Right ventricle myocardium superior (tissue), 1 donor: ENCODE results near the gene TMEM161A. TPM values are rescaled to one million over a fixed set of nuclear protein-coding genes. Genes with fewer than 3 reads are reported as not detected.
A peak's percentile ranks its signal among the peaks of the same experiment; 100 is the strongest.
"Not testable (repeated sequence)": the region's sequence is repeated elsewhere in the genome, so short reads cannot be mapped to it uniquely, and the experiment has no call there.

ENCODE experiments used
- ATAC-seq: fragments of 200-7000 bp; cut with Tn5 transposase; one replicate; pipeline ENCODE4 v1.9.1; 2020; ENCODE audit warnings: mild to moderate bottlenecking; ENCODE audit not compliant: poor library complexity
- DNase-seq: peaks from one replicate; pipeline ENCODE4 v3.0.0-alpha.2; 2020
- intact Hi-C: fragments of 100-400 bp; cut with DNase I; formaldehyde crosslinking; loops from one replicate; pipeline ENCODE4 v1.11.2; 2022
- total RNA-seq: library from RNA; stranded (reverse); fragmentation: NEBNext Ultra II Directional; extraction: Animal tissue kit (Norgen Biotek cat#: 25700); gene quantifications from one replicate; pipeline ENCODE4 v1.2.1, GENCODE V29; 2021
- donor health status: DM: no; HTN: yes; CAD: no; lungs with severe emphysema.

Gene TMEM161A
- total RNA-seq, 1 donor from 2014 or later: 23.0 TPM

DNA sequence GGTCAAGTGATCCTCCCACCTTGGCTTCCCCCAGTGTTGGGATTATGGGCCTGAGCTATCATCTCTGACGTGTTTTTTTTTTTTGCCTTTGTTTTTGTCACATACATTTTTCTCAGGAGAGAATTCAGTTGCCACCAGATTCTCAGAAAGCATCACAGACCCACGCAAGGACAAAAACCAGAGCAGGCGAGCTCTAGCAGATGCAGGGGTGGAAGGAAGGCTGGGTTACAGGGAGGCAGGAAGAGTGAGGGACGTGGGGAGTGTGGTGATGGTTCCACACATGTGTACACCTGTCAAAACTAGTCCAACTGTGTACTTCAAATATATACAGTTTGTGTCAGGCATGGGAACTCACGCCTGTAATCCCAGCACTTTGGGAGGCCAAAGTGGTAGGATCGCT is 4.3 kb downstream of the TMEM161A start:
- ATAC-seq: no peak
- DNase-seq: no peak
- intact Hi-C loops: no loop called here

DNA sequence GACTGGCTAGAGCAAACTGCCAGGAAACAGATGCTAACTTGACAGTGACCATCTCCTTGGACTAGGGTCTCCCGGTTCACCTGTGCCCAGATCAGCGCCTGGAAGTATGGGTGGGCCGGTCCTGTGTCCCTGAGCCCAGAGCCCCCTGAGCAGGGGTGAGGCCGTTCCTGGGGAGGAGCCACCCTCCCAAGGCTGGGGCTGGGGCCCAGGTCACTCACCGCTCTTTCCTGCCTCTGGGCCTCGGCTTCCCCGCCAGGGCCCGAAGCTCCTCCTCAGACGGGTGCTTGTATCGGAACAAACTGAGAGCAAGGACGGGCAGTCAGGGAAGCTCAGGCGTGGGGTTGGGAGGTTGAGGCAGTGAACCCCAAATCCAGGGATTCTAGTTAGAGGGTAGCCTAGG is 5.4 kb downstream of the TMEM161A start:
- DNase-seq (no peak), ATAC-seq (no peak)
- intact Hi-C loops: no loop called here

DNA sequence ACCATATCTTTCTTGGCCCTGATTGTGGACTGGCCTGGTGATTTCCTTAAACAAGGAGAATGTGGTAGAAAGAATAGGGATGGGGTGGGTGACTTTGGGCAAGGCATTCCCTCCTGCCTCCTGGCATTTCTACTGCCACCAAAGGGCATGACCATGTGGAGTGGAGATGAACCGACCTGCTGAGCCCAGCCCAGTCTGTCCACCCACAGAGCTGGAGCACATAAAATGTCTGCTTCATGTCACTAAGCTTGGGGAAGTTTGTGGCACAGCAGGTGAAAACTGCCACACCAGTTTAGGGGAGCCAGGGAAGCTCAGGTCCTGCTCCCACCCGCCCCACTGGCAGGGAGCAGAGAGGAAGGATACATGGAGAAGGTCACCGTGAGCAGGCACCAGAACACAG is 6.3 kb downstream of the TMEM161A start:
- DNase-seq (no peak), ATAC-seq (no peak)
- intact Hi-C loops: no loop called here

DNA sequence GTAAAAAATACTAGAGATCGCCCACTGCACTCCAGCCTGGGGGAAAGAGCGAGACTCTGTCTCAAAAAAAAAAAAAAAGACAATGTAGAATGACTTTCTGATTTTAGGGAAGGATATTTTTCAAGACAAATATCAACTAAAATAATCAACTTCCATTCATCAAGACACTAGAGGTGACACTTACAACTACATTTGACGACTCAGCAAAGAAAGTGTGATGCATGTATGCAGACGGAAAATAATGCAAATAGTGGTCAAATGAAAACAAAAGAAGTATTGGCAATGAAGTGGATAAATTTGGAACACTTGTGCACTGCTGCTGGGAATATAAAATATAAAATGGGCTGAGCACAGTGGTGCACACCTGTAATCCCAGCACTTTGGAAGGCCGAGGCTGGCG is 12.2 kb downstream of the TMEM161A start:
- ATAC-seq (no peak), DNase-seq (no peak)
- intact Hi-C loops: no loop called here

DNA sequence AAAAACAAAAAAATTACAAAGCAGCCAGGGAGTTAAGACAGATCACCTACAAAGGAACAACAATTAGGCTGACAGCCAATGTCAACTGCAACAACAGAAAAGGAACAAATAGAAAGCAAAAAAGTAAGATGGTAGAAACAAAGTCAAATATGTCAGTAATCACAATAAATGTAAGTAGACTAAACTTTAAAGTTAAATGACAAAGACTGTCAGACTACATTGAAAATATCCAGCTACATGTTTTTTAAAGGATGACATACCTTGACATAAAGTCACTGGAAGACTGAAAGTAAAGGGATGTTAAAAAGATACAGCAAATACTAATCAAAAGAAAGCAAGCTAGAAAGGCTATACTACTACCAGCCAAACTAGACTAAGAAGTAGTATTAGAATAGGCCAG is 14.9 kb downstream of the TMEM161A start:
- ATAC-seq (no peak), DNase-seq (no peak)
- intact Hi-C loops: no loop called here

DNA sequence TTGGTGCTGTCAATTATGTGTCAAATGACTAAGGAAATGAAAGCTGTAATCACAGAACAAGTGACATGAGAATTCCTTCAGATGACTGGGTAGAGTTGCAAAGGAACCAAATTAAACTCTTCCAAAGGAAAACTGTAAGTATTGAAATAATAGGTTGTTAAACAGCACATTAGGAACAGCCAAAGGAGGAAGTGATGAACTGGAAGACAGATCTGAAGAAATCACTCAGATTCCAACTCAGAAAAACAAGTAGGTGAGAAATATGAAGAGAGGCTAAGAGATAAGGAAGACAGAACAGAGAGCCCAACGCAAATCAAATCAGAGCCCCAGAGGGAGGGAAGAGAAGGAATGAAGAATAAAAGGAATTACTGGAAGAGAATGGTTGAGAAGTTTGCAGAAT is 15.4 kb downstream of the TMEM161A start:
- ATAC-seq: no peak
- intact Hi-C loops: no loop called here
- no peak for DNase-seq

DNA sequence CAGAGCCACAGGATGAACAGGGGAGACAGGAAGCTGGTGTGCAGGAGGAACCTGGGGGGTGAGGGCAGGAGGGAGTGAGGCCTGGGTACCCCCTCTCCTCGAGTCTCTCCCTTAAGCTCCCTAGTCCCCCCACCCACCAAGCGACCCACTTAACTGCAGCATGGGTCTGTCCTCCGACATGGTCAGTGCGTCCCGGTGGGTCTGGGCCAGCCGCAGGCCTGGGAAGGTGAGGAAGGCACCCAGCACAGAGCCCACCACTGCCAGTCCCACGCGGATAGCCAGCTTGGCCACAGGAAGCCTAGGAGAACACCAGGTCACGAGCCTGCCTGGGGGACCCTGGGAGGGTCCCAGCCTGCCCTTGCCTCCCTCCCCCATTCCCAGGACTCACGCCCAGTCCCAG is 16.9 kb downstream of the TMEM161A start:
- DNase-seq: no peak
- intact Hi-C loops: no loop called here
- no peak for ATAC-seq

DNA sequence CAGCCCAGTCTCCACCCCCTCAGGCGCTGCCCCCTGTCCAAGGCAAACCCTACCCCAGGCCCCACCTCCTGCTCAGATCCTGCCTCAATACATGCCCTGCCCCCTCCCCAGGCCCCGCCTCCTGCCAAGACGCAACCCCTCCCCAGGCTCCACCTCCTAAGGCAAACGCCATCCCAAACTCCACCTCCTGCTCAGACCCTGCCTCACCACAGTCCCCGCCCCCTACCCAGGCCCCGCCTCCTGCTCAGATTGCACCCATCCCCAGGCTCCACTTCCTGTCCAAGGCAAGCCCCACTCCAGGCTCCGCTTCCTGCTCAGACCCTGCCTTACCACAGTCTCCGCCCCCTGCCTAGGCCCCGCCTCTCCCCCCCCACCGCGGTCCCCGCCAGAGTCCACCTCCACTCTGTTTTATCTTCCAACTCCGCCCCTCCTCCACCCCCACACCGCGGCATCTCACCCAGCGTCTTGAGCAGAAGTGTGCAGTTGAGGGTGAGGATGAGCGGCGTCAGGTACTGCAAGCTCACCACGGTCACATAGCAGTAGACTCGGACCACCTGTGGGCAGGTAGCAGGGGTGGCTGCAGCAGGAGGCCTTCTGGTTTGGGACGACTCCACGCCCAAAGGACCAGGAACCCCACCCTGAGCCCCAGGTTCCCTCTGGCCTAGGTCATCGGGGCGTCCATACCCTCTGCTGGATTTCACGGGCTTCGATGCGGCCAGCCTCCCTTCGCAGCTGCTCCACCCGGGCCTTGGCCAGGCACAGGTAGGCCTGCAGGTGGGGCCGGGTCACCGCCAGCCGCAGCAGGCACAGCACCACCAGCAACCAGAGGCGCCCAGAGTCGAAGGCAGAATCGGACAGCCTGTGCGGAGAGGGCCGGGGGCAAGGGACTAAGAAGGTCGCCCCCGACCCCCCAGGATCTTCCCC is 17.7 kb downstream of the TMEM161A start:
- peak; percentile 49 for ATAC-seq
- intact Hi-C loops: no loop called here
- peak; percentile 60 for DNase-seq

DNA sequence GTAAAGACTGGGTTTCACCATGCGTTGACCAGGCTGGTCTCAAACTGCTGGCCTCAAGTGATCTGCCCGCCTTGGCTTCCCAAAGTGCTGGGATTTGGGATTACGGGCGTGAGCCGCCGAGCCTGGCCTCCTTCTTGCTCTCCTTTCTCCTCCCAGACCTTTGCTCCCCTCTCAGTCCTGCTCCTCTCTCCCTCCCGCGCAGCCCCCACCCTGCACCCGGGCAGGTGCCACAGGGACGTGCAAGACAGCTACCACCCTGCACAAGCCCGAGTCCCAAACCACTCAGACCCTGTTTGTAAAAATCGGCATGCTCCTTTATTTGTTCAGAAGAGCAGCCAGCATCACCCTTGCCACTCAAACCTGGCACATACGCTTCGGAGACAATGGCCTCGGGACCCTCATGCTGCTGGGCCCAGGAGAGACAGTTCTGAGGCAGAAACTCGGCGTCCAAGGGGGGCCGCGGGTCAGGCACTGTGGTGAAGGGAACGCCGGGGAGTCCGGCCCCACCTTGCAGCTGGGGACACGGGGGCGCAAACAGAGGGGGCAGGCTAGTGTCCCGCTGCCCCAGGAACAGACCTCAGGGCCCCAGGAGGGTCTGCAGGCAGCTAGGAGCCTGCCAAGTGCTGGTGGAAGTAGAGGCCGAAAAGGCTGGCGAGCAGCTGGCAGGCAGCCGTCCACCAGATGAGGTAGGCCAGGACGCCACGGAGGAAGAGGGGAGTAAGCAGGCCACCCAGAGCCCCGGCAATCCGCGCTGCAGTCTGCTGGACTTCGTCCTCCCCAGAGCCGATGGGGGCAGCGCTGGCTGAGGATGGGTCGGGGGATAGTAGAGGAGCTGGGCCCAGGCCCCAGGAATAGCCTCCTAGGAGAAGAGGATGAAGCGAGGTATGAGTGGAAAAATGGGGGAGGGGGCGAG is 18.7 kb downstream of the TMEM161A start:
- intact Hi-C loops: no loop called here
- ATAC-seq (no peak), DNase-seq (no peak)

DNA sequence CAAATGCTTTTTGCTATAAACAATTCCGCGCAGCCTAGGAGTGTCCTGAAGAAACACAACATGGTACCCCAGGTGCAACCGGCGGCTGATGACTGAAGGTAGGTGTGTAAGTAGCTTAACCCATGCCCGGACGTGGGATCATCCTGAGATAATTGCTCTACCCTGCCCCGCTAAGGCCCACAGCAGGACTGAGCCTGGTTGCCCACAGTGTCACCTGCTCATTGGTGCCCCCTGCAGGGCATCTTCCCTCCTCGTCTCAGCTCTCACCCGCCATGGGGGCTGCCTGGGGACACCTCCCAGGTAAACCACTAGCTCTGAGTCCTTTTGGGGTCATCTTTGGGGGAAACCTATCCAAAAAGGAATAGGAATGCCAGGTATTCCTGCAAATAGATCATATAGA is 22.3 kb downstream of the TMEM161A start:
- no peak for ATAC-seq
- DNase-seq: no peak
- intact Hi-C loops: no loop called here

DNA sequence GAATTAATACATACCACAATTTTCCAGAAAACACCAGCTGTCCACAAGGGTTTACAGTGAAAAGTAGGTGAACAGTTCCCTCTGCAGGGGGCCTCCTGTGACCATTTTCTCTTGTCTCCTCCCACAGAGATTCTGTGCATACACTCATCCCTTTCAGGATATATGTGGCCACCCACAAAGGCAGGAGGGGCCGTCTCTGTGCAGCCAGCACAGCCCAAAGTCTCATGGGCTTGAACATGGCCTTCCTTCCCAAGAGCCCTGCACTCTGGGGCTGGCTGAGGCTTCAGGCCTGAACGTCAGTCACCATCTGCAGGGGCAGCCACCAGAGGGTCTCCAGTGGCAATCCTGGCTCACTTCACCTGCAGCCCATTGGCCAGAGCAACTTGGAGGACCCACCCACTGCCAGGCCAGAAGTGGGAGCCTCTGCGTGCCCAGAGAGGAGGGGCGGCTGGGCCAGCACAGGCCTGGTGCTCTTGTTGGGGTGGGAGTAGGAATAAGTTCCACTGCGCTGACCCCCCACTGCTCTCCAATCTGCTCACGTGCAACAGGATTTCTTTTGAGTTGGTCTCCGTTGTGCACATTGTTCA is 25.1 kb downstream of the TMEM161A start:
- ATAC-seq: no peak
- DNase-seq: no peak
- intact Hi-C loops: no loop called here

DNA sequence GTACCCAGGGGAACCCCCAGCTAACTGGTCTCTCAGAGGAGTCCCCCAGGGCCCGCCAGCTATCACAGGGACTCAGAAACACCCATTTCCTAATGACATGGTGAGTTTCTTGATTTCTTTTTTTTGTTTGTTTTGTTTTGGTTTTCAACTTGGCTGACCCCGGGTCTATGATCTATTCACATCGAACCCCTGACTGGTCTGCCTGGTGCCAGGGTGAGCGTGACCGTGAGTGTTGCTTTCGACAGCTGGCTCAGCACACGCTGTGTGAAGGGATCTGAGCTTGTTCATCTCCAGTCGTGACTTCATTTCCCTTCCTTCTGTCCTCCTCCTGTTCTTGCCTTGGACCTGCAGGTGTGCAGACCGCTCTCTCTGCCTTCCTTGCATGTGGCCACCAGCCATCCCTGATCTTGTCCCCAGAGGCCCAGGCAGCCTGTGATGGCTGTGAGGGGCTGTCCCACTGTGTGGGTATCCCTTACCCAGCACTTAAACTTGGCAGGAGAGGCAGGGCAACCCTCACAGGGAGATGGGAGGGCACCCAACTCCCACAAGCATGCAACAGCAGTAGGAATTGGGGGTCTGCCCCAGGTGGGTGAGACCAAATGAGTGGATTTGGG is 26.2 kb downstream of the TMEM161A start:
- DNase-seq: no peak
- intact Hi-C loops: no loop called here
- no peak for ATAC-seq

DNA sequence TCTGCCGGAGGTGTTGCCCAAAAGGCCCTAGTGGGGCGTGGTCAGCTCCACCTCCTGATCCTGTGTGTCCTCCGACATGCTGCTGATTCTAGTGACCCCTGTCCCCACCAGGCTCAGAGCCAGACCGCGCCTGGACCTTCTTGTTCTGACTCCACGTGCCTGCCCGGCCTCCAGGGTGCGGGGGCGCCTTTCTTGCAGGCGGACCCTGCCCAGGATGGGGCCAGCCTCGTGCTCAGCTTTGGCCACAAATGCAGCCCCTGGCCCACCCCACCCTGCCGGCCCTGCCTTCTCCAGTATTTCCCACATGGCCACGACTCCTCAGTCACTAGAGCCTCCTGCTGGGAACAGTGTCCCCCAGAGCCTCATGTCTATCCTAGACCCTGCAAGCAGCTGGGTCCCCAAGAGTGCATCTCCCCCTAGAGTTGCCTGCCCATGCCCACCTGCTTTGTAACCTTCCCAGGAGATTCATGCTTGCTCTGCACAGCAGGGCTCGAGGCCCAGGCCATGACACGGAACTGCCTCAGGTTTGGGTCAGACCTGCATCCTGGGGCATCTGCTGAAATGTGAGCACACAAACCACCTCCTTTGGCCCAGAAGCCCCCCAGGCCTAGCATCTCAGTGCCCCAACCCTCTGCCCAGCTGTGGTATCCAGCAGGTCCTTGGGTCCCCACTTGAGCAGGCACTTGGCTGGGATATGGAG is 27.0 kb downstream of the TMEM161A start:
- ATAC-seq (peak; percentile 5), DNase-seq (no peak)
- intact Hi-C loops: no loop called here

DNA sequence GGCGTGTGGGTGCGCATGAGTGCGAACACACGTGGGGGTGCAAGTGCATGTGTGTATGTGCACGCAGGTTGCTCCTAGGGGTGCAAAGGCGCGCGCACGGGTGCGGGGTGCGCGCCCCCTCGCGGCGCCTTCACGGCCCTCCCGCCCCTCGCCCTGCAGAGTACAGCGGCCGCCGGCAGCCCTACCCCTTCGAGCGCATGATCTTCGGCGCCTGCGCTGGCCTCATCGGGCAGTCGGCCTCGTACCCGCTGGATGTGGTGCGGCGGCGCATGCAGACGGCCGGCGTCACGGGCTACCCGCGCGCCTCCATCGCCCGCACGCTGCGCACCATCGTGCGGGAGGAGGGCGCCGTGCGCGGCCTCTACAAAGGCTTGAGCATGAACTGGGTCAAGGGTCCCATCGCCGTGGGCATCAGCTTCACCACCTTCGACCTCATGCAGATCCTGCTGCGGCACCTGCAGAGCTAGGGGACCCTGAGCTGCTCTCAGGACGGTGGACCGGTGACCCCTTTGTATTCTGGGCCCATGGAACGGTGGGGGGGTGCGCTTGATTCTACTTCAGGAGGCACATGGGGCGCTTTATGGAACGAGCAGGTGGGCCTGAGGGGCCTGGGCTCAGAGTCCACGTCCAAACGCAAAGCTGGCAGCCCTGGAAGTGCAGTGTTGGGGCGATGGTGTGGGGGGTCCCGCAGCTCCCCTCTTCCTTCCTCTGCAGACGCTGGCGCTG is 27.7 kb downstream of the TMEM161A start:
- peak; percentile 25 for ATAC-seq
- no peak for DNase-seq
- intact Hi-C loops: no loop called here

DNA sequence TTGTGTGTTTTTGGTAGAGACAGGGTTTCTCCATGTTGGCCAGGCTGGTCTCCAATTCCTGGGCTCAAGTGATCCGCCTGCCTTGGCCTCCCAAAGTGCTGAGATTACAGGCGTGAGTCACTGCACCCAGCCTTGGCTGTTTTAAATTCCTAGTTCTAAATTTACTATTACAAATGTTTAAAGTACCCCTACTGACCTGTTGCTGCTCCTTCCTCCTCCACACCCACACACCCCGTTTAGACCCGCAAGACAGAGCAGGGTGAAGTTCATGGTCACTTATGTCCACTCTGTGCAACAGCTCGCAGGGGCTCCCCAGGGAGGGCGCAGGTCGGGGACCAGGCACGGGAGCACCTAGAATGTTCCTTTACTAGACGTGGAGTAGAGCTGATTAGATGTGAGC is 28.7 kb downstream of the TMEM161A start:
- DNase-seq (no peak), ATAC-seq (no peak)
- intact Hi-C loops: no loop called here

DNA sequence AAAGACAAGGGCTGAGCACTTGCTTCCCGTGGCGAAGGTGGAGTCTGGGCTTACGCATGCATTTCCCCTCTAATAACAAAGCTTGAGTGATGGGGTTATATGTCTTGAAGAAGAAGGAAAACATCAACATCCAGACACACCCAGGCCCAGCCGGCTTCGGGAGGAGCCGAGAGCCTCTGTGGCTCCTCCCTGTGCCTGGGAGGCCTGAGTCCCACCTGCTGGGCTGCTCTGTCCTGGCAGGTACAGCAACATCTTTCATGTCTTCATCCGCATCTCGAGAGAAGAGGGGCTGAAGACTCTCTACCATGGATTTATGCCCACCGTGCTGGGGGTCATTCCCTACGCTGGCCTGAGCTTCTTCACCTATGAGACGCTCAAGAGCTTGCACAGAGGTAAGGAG is 30.6 kb downstream of the TMEM161A start:
- DNase-seq (no peak), ATAC-seq (no peak)
- intact Hi-C loops: no loop called here

DNA sequence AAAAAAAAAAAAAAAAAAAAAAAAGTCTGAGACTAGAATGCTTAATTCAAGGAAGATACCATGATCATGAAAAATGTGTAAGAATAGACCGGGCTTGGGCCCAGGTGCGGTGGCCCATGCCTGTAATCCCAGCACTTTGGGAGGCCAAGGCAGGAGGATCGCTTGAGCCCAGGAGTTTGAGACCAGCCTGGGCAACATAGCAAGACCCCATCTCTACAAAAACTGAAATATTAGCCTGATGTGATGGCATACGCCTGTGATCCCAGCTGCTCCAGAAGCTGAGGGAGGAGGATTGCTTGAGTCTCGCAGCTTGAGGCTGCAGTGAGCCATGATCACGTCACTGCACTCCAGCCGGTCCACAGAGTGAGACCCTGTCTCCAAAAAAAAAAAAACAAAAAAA is 31.3 kb downstream of the TMEM161A start:
- DNase-seq, intact Hi-C loops, ATAC-seq: not testable (repeated sequence)

DNA sequence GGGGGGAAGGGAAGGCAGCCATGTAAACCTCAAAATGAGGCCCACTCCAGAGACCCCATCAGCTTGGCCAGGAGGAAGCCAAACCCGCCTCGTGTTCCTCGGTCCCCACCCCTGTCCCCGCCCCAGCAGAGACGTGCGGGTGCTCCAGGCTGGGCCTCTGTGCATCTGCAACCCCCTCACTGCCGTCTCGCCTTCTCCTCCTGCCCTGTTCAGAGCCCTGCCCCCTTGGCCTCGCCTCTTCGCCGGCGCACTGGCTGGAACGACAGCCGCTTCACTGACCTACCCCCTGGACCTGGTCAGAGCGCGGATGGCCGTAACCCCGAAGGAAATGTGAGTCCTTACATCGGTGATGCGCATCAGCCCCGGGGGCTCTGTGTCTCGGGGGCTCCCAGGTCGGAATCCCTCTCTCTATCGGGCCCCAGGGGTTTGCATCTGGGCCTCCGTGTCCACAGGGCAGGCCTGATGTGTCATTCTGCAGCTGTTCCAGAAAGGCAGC is 32.2 kb downstream of the TMEM161A start:
- ATAC-seq (peak; percentile 44), DNase-seq (peak; percentile 51)
- intact Hi-C loops: no loop called here
